GM18519 (cell line): ENCODE measurements around the gene SPTBN5.
"Not testable (repeated sequence)": the region's sequence is repeated elsewhere in the genome, so short reads cannot be mapped to it uniquely, and the experiment has no call there.

Experiments
- ATAC-seq: cut with Tn5 transposase; IDR thresholded peaks from one replicate; pipeline ENCODE4 v1.9.1; 2021; ENCODE audit warnings: mild to moderate bottlenecking, moderate library complexity; ENCODE audit not compliant: unreplicated experiment, low FRiP score

The SPTBN5 gene

GRCh38 chr15:41850482-41851166, 43.2 kb downstream of the SPTBN5 start:
- ATAC-seq: no peak

GRCh38 chr15:41849861-41850260, 44.0 kb downstream of the SPTBN5 start:
- ATAC-seq: no peak

GRCh38 chr15:41849204-41849603, 44.6 kb downstream of the SPTBN5 start:
- ATAC-seq: no peak

- no peak for ATAC-seq
Observed at GRCh38 chr15:41848631-41849030, 45.2 kb downstream of the SPTBN5 start.

GRCh38 chr15:41847981-41848380, 45.9 kb downstream of the SPTBN5 start:
- no peak for ATAC-seq

DNA sequence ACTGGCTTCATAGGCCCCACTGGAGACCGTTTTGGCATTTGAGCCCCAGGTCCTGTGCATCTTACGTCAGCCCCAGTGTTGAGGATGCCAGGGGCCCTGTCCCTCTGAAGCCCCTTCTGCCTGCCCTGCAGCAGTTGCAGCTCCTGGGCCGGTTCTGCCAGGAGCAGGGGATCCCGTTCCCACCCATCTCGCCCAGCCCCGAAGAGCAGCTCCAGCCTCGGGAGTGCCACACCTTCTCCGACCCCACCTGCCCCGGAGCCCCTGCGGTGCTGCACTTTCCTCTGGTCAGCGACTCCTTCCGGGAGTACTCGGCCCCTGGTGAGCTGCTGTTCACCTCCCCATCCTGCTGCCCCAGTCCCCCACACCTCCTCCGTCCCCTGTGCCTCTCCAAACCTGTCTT, 46.6 kb downstream of the SPTBN5 start:
- ATAC-seq: no peak

GRCh38 chr15:41844814-41845213, 49.0 kb downstream of the SPTBN5 start:
- ATAC-seq: no peak

DNA sequence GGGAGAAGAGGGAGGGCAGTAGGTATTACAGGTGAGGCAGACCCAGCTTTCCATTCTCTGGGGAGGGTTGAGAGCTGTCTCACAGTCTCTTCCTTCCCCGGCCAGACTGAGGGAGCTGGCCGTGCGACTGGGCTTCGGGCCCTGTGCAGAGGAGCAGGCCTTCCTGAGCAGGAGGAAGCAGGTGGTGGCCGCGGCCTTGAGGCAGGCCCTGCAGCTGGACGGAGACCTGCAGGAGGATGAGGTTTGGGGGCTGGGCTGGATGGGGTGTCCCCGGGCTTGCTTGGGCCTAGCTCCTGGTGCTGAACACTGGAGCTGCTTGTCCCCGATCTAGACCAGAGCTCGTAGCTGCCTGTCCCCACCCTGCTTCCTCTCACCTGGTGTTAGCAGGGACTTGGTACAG, 50.3 kb downstream of the SPTBN5 start:
- no peak for ATAC-seq

GRCh38 chr15:41842229-41842628, 51.6 kb downstream of the SPTBN5 start:
- no peak for ATAC-seq

DNA sequence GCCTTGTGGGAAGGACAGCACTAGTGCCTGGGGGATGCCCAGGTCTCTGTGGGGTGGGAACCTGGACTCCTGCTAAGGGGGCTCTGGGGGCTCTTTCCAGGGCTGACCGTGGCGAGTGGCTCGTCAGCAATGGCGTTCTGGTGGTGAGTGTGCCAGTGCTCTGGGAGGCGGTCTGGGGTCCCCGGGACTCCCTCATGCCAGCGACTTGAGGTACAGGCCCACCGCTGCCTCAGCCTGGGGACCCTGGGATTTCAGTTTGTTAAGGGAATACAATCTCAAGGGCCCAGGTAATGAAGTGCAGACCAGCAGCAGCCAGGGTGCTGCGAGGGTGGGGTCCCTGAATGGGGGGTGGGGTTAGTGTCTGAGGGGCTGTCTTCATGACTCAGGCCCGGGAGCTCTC, 52.7 kb downstream of the SPTBN5 start:
- no peak for ATAC-seq

DNA sequence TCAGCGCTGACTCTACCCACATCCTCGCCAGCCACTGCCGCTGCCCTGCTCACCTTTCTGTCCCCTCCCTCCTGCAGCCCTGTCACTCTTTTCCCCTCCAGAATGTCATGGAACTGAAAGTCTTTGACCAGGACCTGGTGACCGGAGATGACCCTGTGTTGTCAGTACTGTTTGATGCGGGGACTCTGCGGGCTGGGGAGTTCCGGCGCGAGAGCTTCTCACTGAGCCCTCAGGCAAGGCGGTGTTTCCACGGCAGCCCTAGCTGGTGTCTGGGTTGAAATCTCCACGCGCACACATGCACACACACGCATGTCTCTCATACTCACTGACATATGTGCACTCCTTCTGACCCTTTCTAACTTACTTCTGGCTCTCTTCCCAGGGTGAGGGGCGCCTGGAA, 53.2 kb downstream of the SPTBN5 start:
- ATAC-seq: no peak

GRCh38 chr15:41839781-41840491, 53.9 kb downstream of the SPTBN5 start:
- ATAC-seq: no peak

- no peak for ATAC-seq
Observed at GRCh38 chr15:41838400-41838897, 55.4 kb downstream of the SPTBN5 start, which contains the start of gene PLA2G4B. Gene PLA2G4B (plus strand): TSS chr15:41838847. CDS start chr15:41838914, 67 bp downstream.

- ATAC-seq: no peak
Observed at GRCh38 chr15:41836713-41837454, 57.0 kb downstream of the SPTBN5 start.

DNA sequence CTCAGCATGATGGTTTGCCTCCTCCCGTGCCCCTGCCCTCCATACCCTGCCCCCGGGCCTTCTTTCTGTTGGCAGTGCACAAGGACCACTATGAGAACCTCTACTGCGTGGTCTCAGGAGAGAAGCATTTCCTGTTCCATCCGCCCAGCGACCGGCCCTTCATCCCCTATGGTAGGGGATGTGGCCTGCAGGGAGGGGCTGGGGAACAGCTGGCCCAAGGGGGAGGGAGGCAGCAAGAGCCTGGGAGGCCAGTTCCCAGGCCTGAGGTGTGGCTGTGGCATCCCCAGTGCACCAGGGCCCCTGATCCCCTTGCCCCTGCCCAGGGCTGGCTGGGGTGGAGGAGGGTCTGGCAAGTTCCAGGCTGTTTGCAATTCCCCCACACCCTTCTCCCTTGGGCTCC, 57.8 kb downstream of the SPTBN5 start:
- ATAC-seq: no peak

GRCh38 chr15:41834096-41834495, 59.8 kb downstream of the SPTBN5 start:
- ATAC-seq: no peak

- no peak for ATAC-seq
Observed at GRCh38 chr15:41832875-41833274, 61.0 kb downstream of the SPTBN5 start.

DNA sequence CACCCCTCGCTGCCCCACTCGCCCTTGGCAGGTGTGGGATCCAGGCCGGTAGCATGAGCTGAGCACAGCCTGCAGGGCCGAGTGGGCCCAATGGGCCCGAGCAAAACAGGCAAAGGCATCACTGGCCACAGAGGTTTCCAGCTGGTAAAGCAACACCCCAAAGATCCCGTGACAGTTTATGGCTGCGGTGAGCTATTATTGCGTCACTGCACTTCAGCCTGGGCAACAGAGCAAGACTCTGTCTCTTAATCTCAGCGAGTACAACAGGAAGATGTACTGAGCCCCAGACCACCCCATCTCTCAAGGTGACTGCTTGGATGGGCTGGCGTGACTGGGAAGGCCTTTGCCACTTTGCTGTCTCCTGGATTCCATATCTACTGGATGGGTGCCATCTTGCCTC, 61.6 kb downstream of the SPTBN5 start:
- ATAC-seq: no peak

DNA sequence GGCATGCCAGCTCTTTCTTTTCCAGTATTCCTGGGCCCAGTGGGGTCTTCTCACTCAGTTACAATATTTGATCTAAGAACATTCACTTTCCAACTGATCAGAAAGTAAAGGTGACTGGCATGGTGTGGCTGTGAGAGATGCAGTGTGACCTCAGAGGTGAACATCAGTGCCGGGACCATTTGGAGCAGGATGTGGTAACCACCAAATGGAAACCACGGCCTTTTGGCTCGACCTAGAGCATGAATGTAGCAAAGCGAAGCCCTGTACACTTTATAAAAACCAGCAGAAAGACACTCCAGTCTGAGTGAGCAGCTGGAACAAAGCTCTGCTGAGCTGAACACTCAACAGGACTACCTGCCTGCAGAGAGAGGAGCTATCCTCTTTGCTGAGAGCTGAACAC, 62.6 kb downstream of the SPTBN5 start:
- ATAC-seq: not testable (repeated sequence)

DNA sequence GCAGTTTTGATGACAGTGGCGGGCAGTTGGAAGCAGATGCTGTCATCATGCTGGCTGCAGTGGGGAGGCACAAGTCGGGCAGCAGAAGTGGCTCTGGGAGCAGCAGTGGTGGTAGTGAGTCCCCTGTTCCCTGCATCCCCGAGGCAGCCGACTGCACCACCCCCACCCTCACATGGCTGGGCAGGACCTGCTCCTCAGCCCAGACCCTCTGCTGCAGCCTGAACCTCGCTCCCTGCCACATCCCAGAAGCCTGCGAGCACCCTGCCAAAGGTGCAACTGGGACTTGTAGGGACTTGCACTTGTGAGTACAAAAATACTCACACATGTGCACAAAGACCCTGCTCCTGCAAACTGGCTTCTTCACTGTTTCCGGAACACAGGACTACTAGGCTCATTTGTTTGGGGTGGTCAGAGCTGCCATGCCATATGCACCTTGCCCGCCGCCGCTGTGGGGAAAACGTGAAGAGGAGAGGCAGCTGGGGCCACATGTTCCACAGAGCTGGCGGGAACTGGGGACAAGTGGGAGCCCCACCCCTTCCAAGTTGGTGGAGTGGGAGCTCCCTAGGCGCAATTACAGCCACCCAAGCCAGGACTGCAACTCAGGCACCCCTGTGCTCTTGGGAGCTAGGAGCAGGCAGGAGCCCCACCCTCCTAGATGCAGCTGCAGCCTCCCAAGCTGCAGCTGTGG, 63.8 kb downstream of the SPTBN5 start:
- ATAC-seq: no peak

DNA sequence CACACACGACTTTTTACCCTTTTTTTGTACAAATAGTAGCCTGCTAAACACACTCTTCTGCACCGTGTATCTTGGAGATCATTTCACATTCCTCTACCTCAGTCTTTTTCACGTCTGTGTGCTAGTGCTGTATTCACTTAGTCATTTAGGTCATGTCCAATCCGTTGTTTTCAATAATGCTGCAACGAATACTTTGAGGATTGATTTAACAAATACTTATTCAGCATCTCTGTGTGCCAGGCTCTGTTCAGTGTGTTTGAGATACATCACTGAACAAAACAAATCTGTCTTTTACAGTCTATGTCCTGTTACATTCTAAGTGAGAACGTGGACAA, 65.1 kb downstream of the SPTBN5 start:
- no peak for ATAC-seq
